Smooth muscle cell (in vitro differentiated cells): ENCODE data around the gene GPR132. TPM values are rescaled to one million over a fixed set of nuclear protein-coding genes. Genes with fewer than 3 reads are reported as not detected.
"Not testable (repeated sequence)": the region's sequence is repeated elsewhere in the genome, so short reads cannot be mapped to it uniquely, and the experiment has no call there.

ENCODE experiments used
- DNase-seq: peaks from one replicate; lab custom pipeline; 2025; ENCODE audit not compliant: unreplicated experiment; lab: John Stamatoyannopoulos, UW
- H2AFZ ChIP-seq: fragments of 200-600 bp; sonication (generic); 2 replicates; pipeline ENCODE4 v1.6.0; 2016; ENCODE audit warnings: antibody characterized with exemption, low read depth, mild to moderate bottlenecking
- H3F3A ChIP-seq: fragments of 200-600 bp; sonication (generic); 2 replicates; pipeline ENCODE4 v1.6.0; 2017; ENCODE audit warnings: antibody characterized with exemption, low read depth
- H3K27ac ChIP-seq: fragments of 200-600 bp; sonication (generic); 2 replicates; pipeline ENCODE4 v1.5.1; 2016; ENCODE audit warnings: low read depth, mild to moderate bottlenecking
- H3K27me3 ChIP-seq: fragments of 200-600 bp; sonication (generic); 2 replicates; pipeline ENCODE4 v1.6.1; 2016; ENCODE audit warnings: low read depth, mild to moderate bottlenecking
- H3K36me3 ChIP-seq: fragments of 200-600 bp; sonication (generic); 2 replicates; pipeline ENCODE4 v1.5.1; 2016; ENCODE audit warnings: low read depth
- H3K4me1 ChIP-seq: fragments of 200-600 bp; sonication (generic); 2 replicates; pipeline ENCODE4 v1.5.1; 2016; ENCODE audit warnings: low read depth
- H3K4me2 ChIP-seq: fragments of 200-600 bp; sonication (generic); 2 replicates; pipeline ENCODE4 v1.6.0; 2016; ENCODE audit warnings: mild to moderate bottlenecking
- H3K4me3 ChIP-seq: fragments of 200-600 bp; sonication (generic); 2 replicates; pipeline ENCODE4 v1.5.1; 2016; ENCODE audit warnings: mild to moderate bottlenecking
- H3K79me2 ChIP-seq: fragments of 200-600 bp; sonication (generic); 2 replicates; pipeline ENCODE4 v1.6.0; 2016; ENCODE audit warnings: low read depth, mild to moderate bottlenecking
- H3K9ac ChIP-seq: fragments of 200-600 bp; sonication (generic); 2 replicates; pipeline ENCODE4 v1.6.0; 2016; ENCODE audit warnings: low read depth
- H3K9me3 ChIP-seq: fragments of 200-600 bp; sonication (generic); replicated peaks from 2 replicates; pipeline ENCODE4 v1.5.1; 2016; ENCODE audit warnings: low read depth
- H4K20me1 ChIP-seq: fragments of 200-600 bp; sonication (generic); 2 replicates; pipeline ENCODE4 v1.6.0; 2016; ENCODE audit warnings: low read depth
- CTCF ChIP-seq: fragments of 200-600 bp; sonication (generic); IDR thresholded peaks from 2 replicates; pipeline ENCODE4 v1.5.1; 2017; ENCODE audit warnings: borderline replicate concordance, mild to moderate bottlenecking, antibody characterized with exemption; ENCODE audit not compliant: insufficient read depth, poor library complexity, severe bottlenecking
- WGBS: methylation state at CpG from one replicate; pipeline ENCODE4 v1.1.7; 2016; ENCODE audit warnings: low lambda C conversion rate; 5-methylcytosine and 5-hydroxymethylcytosine counted together
- polyA plus RNA-seq: library from polyadenylated mRNA; unstranded; fragments of >200 nt; fragmentation: Nextera tagmentation; extraction: Ambion mirVana; gene quantifications from 2 replicates; pipeline ENCODE4 v1.2.1, GENCODE V29; 2016
- total RNA-seq: library from RNA; depleted of rRNA; stranded (reverse); fragments of >200 nt; gene quantifications from 2 replicates; pipeline ENCODE4 v1.2.3, GENCODE V29; 2014

The GPR132 gene
- total and polyA plus RNA-seq, 2 experiments from 2014 or later, result 0.18 to 0.62 TPM

- H3K36me3 ChIP-seq, result no peaks in the 10 kb centered on the region
- no peak overlapping the region for H3K4me3 ChIP-seq
- peak overlapping the region; percentile 15 for H3K4me2 ChIP-seq
- no peak for DNase-seq
- TF ChIP-seq CTCF, result no peak
- H3F3A ChIP-seq, result no peaks in the 10 kb centered on the region
- 37% methylated on average over 13 of the region's 14 CpGs for WGBS
- no peaks in the 10 kb centered on the region for H3K9me3 ChIP-seq
- H4K20me1 ChIP-seq, result no peaks in the 10 kb centered on the region
- no peak overlapping the region for H3K9ac ChIP-seq
- peaks cover 5% of the 10 kb centered on the region for H3K27me3 ChIP-seq
- no peaks in the 10 kb centered on the region for H3K79me2 ChIP-seq
- H3K4me1 ChIP-seq, result peaks cover 4% of the 10 kb centered on the region
- no peak overlapping the region for H3K27ac ChIP-seq
- no peak overlapping the region for H2AFZ ChIP-seq
Measured at GRCh38 chr14:105039458-105040205, 25.6 kb downstream of the GPR132 start.

- H3K36me3 ChIP-seq, H3K4me1 ChIP-seq, H4K20me1 ChIP-seq, H3K27me3 ChIP-seq, H3F3A ChIP-seq, H3K4me2 ChIP-seq, H3K4me3 ChIP-seq, DNase-seq, H3K79me2 ChIP-seq, H2AFZ ChIP-seq, H3K27ac ChIP-seq, H3K9me3 ChIP-seq, H3K9ac ChIP-seq: not testable (repeated sequence)
- WGBS, result 95% methylated on average over 2 of the region's 2 CpGs
Measured at GRCh38 chr14:105035616-105036015, 29.6 kb downstream of the GPR132 start.

- Histone ChIP-seq H3K4me2 (peak overlapping the region; percentile 80), H3K27ac (no peak overlapping the region), H3K79me2 (no peaks in the 10 kb centered on the region), H3K36me3 (no peaks in the 10 kb centered on the region), H3K9me3 (no peaks in the 10 kb centered on the region), H3K9ac (peak overlapping the region; percentile 90), H3K4me1 (peaks cover 4% of the 10 kb centered on the region), H3K27me3 (no peaks in the 10 kb centered on the region), H3F3A (no peaks in the 10 kb centered on the region), H4K20me1 (no peaks in the 10 kb centered on the region), H3K4me3 (no peak overlapping the region), H2AFZ (no peak overlapping the region)
- no peak for TF ChIP-seq CTCF
- 86% methylated on average over 17 of the region's 17 CpGs for WGBS
- no peak for DNase-seq
Measured at GRCh38 chr14:105034315-105035039, 30.8 kb downstream of the GPR132 start.

GRCh38 chr14:105033412-105033900 is 31.8 kb downstream of the GPR132 start:
- Histone ChIP-seq H3K9ac (peak overlapping the region; percentile 90), H3K4me3 (peak overlapping the region; percentile 41), H3K27ac (peak overlapping the region; percentile 95), H2AFZ (peak overlapping the region; percentile 13), H3K4me2 (peak overlapping the region; percentile 80)
- not testable (repeated sequence) for H3K36me3 ChIP-seq, H3K79me2 ChIP-seq, H3K9me3 ChIP-seq, H3K27me3 ChIP-seq, DNase-seq, H3F3A ChIP-seq, H4K20me1 ChIP-seq, H3K4me1 ChIP-seq
- WGBS, result 31% methylated on average over 43 of the region's 45 CpGs

- not testable (repeated sequence) for DNase-seq, H3F3A ChIP-seq, H3K79me2 ChIP-seq, H3K4me1 ChIP-seq, H3K9me3 ChIP-seq, H3K36me3 ChIP-seq, H4K20me1 ChIP-seq, H3K27me3 ChIP-seq, H2AFZ ChIP-seq
- H3K27ac ChIP-seq, result peak overlapping the region; percentile 95
- WGBS, result 62% methylated on average over 5 of the region's 5 CpGs
- H3K4me3 ChIP-seq, result peak overlapping the region; percentile 41
- H3K4me2 ChIP-seq, result peak overlapping the region; percentile 80
- H3K9ac ChIP-seq, result peak overlapping the region; percentile 90
Measured at GRCh38 chr14:105032451-105032901, 32.8 kb downstream of the GPR132 start.
